Muscle of leg (tissue), 11 donors: Measurements from ENCODE around the gene PLEKHA7. TPM values are rescaled to one million over a fixed set of nuclear protein-coding genes. Genes with fewer than 3 reads are reported as not detected.
A peak's percentile ranks its signal among the peaks of the same experiment; 100 is the strongest.

Source experiments
- DNase-seq: peaks from one replicate; pipeline ENCODE4 v3.0.0; 2013
- H3K27ac ChIP-seq: one replicate; pipeline ENCODE4 v1.5.1; 2013; ENCODE audit warnings: mild to moderate bottlenecking, low read length, control low read depth
- H3K27me3 ChIP-seq: one replicate; pipeline ENCODE4 v1.6.1; 2013; ENCODE audit warnings: low read length; ENCODE audit not compliant: control insufficient read depth, insufficient read depth
- H3K36me3 ChIP-seq: one replicate; pipeline ENCODE4 v1.6.1; 2013; ENCODE audit warnings: low read length; ENCODE audit not compliant: control insufficient read depth, insufficient read depth
- H3K4me1 ChIP-seq: one replicate; pipeline ENCODE4 v1.6.1; 2013; ENCODE audit warnings: low read length; ENCODE audit not compliant: control insufficient read depth, insufficient read depth
- H3K4me3 ChIP-seq: one replicate; pipeline ENCODE4 v1.5.1; 2013; ENCODE audit warnings: low read length, control low read depth
- H3K9me3 ChIP-seq: replicated peaks from 2 replicates; pipeline ENCODE4 v1.6.1; 2013; ENCODE audit warnings: low read depth, low read length; ENCODE audit not compliant: control insufficient read depth
- WGBS: methylation state at CpG from one replicate; pipeline ENCODE4 v1.1.5; 2013; ENCODE audit warnings: missing lambda C conversion rate; ENCODE audit not compliant: insufficient coverage; 5-methylcytosine and 5-hydroxymethylcytosine counted together
- polyA plus RNA-seq, 8 donors: library from polyadenylated mRNA; unstranded; fragments of 120-200 nt; gene quantifications; one replicate each; pipeline versions ENCODE4 v1.2.1 to v1.2.3, GENCODE V29; 2013; ENCODE audit warnings: inconsistent platforms in 1 of 8, low replicate concordance in 1 of 8; ENCODE audit not compliant: insufficient read length in 8 of 8, insufficient read depth in 1 of 8
- total RNA-seq: library from RNA; stranded (reverse); fragments of 120-200 nt; gene quantifications from one replicate; pipeline ENCODE4 v1.2.4, GENCODE V29; 2013

The PLEKHA7 gene
- total and polyA plus RNA-seq, 9 donors, result 2.6 to 7.8 (median 4.2) TPM

GRCh38 chr11:16993495-16993894, 20.7 kb downstream of the PLEKHA7 start:
- Histone ChIP-seq H3K4me1 (peaks cover 13% of the 10 kb centered on the region), H3K27me3 (no peaks in the 10 kb centered on the region), H3K36me3 (no peaks in the 10 kb centered on the region), H3K9me3 (no peaks in the 10 kb centered on the region), H3K4me3 (no peak overlapping the region), H3K27ac (no peak overlapping the region)
- no peak for DNase-seq
- no CpG with 5 or more reads among the region's 1 CpG for WGBS

GRCh38 chr11:16992846-16993245, 21.4 kb downstream of the PLEKHA7 start:
- no peak for DNase-seq
- Histone ChIP-seq H3K27ac (no peak overlapping the region), H3K4me3 (no peak overlapping the region), H3K27me3 (no peaks in the 10 kb centered on the region), H3K36me3 (no peaks in the 10 kb centered on the region), H3K9me3 (no peaks in the 10 kb centered on the region), H3K4me1 (peaks cover 13% of the 10 kb centered on the region)
- WGBS, result 63% methylated on average over 2 of the region's 3 CpGs

GRCh38 chr11:16989554-16989953, 24.7 kb downstream of the PLEKHA7 start:
- Histone ChIP-seq H3K4me3 (no peak overlapping the region), H3K36me3 (no peaks in the 10 kb centered on the region), H3K9me3 (no peaks in the 10 kb centered on the region), H3K27me3 (no peaks in the 10 kb centered on the region), H3K27ac (no peak overlapping the region), H3K4me1 (peaks cover 10% of the 10 kb centered on the region)
- WGBS, result no CpG with 5 or more reads among the region's 2 CpGs
- no peak for DNase-seq

- H3K9me3 ChIP-seq, result no peaks in the 10 kb centered on the region
- no peak overlapping the region for H3K27ac ChIP-seq
- WGBS, result 17% methylated on average over 3 of the region's 6 CpGs
- no peak overlapping the region for H3K4me3 ChIP-seq
- H3K27me3 ChIP-seq, result no peaks in the 10 kb centered on the region
- peaks cover 17% of the 10 kb centered on the region for H3K4me1 ChIP-seq
- no peak for DNase-seq
- H3K36me3 ChIP-seq, result no peaks in the 10 kb centered on the region
Observed at GRCh38 chr11:16987205-16987568, 27.0 kb downstream of the PLEKHA7 start.

- H3K27ac ChIP-seq, result no peak overlapping the region
- no peaks in the 10 kb centered on the region for H3K36me3 ChIP-seq
- WGBS, result no CpG with 5 or more reads among the region's 5 CpGs
- no peak overlapping the region for H3K4me3 ChIP-seq
- H3K4me1 ChIP-seq, result peaks cover 22% of the 10 kb centered on the region
- no peaks in the 10 kb centered on the region for H3K27me3 ChIP-seq
- no peak for DNase-seq
- no peaks in the 10 kb centered on the region for H3K9me3 ChIP-seq
Observed at GRCh38 chr11:16986434-16987204, 27.6 kb downstream of the PLEKHA7 start.

GRCh38 chr11:16985297-16985696, 28.9 kb downstream of the PLEKHA7 start:
- no peak overlapping the region for H3K27ac ChIP-seq
- no CpG with 5 or more reads among the region's 4 CpGs for WGBS
- H3K9me3 ChIP-seq, result no peaks in the 10 kb centered on the region
- H3K4me1 ChIP-seq, result peaks cover 27% of the 10 kb centered on the region
- no peaks in the 10 kb centered on the region for H3K36me3 ChIP-seq
- no peak overlapping the region for H3K4me3 ChIP-seq
- no peak for DNase-seq
- no peaks in the 10 kb centered on the region for H3K27me3 ChIP-seq

GRCh38 chr11:16984229-16984628, 30.0 kb downstream of the PLEKHA7 start:
- Histone ChIP-seq H3K27me3 (no peaks in the 10 kb centered on the region), H3K27ac (no peak overlapping the region), H3K4me1 (peaks cover 24% of the 10 kb centered on the region), H3K36me3 (no peaks in the 10 kb centered on the region), H3K4me3 (no peak overlapping the region), H3K9me3 (no peaks in the 10 kb centered on the region)
- 86% methylated on average over 2 of the region's 2 CpGs for WGBS
- DNase-seq, result no peak

GRCh38 chr11:16982809-16983208, 31.4 kb downstream of the PLEKHA7 start:
- Histone ChIP-seq H3K4me3 (no peak overlapping the region), H3K27ac (no peak overlapping the region), H3K36me3 (no peaks in the 10 kb centered on the region), H3K4me1 (peaks cover 24% of the 10 kb centered on the region), H3K27me3 (no peaks in the 10 kb centered on the region), H3K9me3 (no peaks in the 10 kb centered on the region)
- no peak for DNase-seq
- WGBS, result 63% methylated on average over 1 of the region's 1 CpG

- Histone ChIP-seq H3K27ac (peak overlapping the region; percentile 88), H3K9me3 (no peaks in the 10 kb centered on the region), H3K4me1 (peaks cover 24% of the 10 kb centered on the region), H3K27me3 (no peaks in the 10 kb centered on the region), H3K4me3 (no peak overlapping the region), H3K36me3 (no peaks in the 10 kb centered on the region)
- no peak for DNase-seq
- 70% methylated on average over 3 of the region's 5 CpGs for WGBS
Observed at GRCh38 chr11:16982256-16982671, 31.9 kb downstream of the PLEKHA7 start.

GRCh38 chr11:16981651-16982194, 32.5 kb downstream of the PLEKHA7 start:
- WGBS, result 36% methylated on average over 4 of the region's 9 CpGs
- H3K27ac ChIP-seq, result peak overlapping the region; percentile 88

More at GRCh38 chr11:16981651-16982194, 32.5 kb downstream of the PLEKHA7 start:
- Histone ChIP-seq H3K9me3 (no peaks in the 10 kb centered on the region), H3K4me3 (no peak overlapping the region), H3K36me3 (no peaks in the 10 kb centered on the region), H3K4me1 (peaks cover 22% of the 10 kb centered on the region), H3K27me3 (no peaks in the 10 kb centered on the region)
- peak; percentile 79 for DNase-seq
